PC-3 (cell line): ENCODE data around the gene ANXA9. TPM values are rescaled to one million over a fixed set of nuclear protein-coding genes. Genes with fewer than 3 reads are reported as not detected.

Source experiments
- ATAC-seq: fragments of 200-7000 bp; cut with Tn5 transposase; 2 replicates; pipeline ENCODE4 v1.9.1; 2020; ENCODE audit warnings: mild to moderate bottlenecking, moderate library complexity
- BruUV-seq: library from RNA; stranded (reverse); fragments of 400-500 nt; replicated peaks from 2 replicates; lab custom pipeline; 2021; lab: Mats Ljungman, UMichigan
- CTCF ChIA-PET: fragments of 300-600 bp; sonication (Branson Sonifier 250); formaldehyde crosslinking; loops from one replicate; lab custom pipeline; 2022; ENCODE audit warnings: antibody characterized with exemption; lab: Charles Lee
- POLR2A ChIA-PET: fragments of 300-600 bp; sonication (Branson Sonifier 250); formaldehyde crosslinking; loops from one replicate; lab custom pipeline; 2022; ENCODE audit warnings: antibody characterized with exemption; ENCODE audit not compliant: unreplicated experiment; lab: Charles Lee
- DNase-seq: peaks from one replicate; pipeline ENCODE4 v3.0.0-alpha.2; 2015
- H2AFZ ChIP-seq: fragments of 300-600 bp; sonication (generic); 2 replicates; pipeline ENCODE4 v1.6.0; 2016; ENCODE audit warnings: antibody characterized with exemption, low read length
- H3F3A ChIP-seq: fragments of 300-600 bp; sonication (generic); one replicate; pipeline ENCODE4 v1.6.0; 2017; ENCODE audit warnings: antibody characterized with exemption, low read length, control low read depth, mild to moderate bottlenecking; ENCODE audit not compliant: unreplicated experiment
- H3K27ac ChIP-seq: fragments of 300-600 bp; sonication (generic); 2 replicates; pipeline ENCODE4 v1.5.1; 2016; ENCODE audit warnings: mild to moderate bottlenecking, low read length
- H3K27me3 ChIP-seq: fragments of 300-600 bp; sonication (generic); 2 replicates; pipeline ENCODE4 v1.6.1; 2016; ENCODE audit warnings: low read length, mixed read lengths
- H3K36me3 ChIP-seq: fragments of 300-600 bp; sonication (generic); 2 replicates; pipeline ENCODE4 v1.6.1; 2016; ENCODE audit warnings: low read depth, mixed run types, low read length, mixed read lengths
- H3K4me1 ChIP-seq: fragments of 300-600 bp; sonication (generic); 2 replicates; pipeline ENCODE4 v1.5.1; 2016; ENCODE audit warnings: low read length; ENCODE audit not compliant: insufficient read depth
- H3K4me2 ChIP-seq: fragments of 300-600 bp; sonication (generic); 2 replicates; pipeline ENCODE4 v1.6.0; 2016; ENCODE audit warnings: low read length
- H3K4me3 ChIP-seq: fragments of 300-600 bp; sonication (generic); 2 replicates; pipeline ENCODE4 v1.5.1; 2016; ENCODE audit warnings: mild to moderate bottlenecking, low read length, mixed read lengths
- H3K79me2 ChIP-seq: fragments of 300-600 bp; sonication (generic); 2 replicates; pipeline ENCODE4 v1.6.1; 2017; ENCODE audit warnings: low read length, mixed read lengths
- H3K9ac ChIP-seq: fragments of 300-600 bp; sonication (generic); 2 replicates; pipeline ENCODE4 v1.6.0; 2016; ENCODE audit warnings: mild to moderate bottlenecking, low read length
- H3K9me2 ChIP-seq: fragments of 300-600 bp; sonication (generic); replicated peaks from 2 replicates; pipeline ENCODE4 v1.6.1; 2016; ENCODE audit warnings: mixed run types, low read length, mixed read lengths
- H3K9me3 ChIP-seq: fragments of 300-600 bp; sonication (generic); 2 replicates; pipeline ENCODE4 v1.6.1; 2016; ENCODE audit warnings: low read length, mixed read lengths
- H4K20me1 ChIP-seq: fragments of 300-600 bp; sonication (generic); 2 replicates; pipeline ENCODE4 v1.6.1; 2016; ENCODE audit warnings: low read length, mixed read lengths
- EZH2 ChIP-seq: fragments of 300-600 bp; sonication (generic); IDR thresholded peaks from one replicate; pipeline ENCODE4 v1.6.1; 2017; ENCODE audit warnings: antibody characterized with exemption, mild to moderate bottlenecking, low read length; ENCODE audit not compliant: unreplicated experiment
- EZH2phosphoT487 ChIP-seq: fragments of 300-600 bp; sonication (generic); IDR thresholded peaks from 2 replicates; pipeline ENCODE4 v1.6.1; 2018; ENCODE audit warnings: mild to moderate bottlenecking, antibody characterized with exemption, low read length, borderline replicate concordance
- intact Hi-C: fragments of 100-400 bp; cut with micrococcal nuclease; formaldehyde crosslinking; loops from 2 replicates; pipeline ENCODE4 v1.9.0; 2023
- total RNA-seq: library from RNA; depleted of rRNA; stranded (reverse); fragments of >200 nt; gene quantifications from 2 replicates; pipeline ENCODE4 v1.2.3, GENCODE V29; 2014
- TF ChIP-seq, protein P1 (sequence below): fragments of 300-600 bp; sonication (generic); conservative IDR thresholded peaks from 2 replicates; pipeline ENCODE4 v1.5.1; 2017; ENCODE audit warnings: antibody characterized with exemption, low read depth, mild to moderate bottlenecking, low read length

Gene ANXA9
- total RNA-seq, 1 experiment from 2014 or later, result 0.18 TPM

DNA sequence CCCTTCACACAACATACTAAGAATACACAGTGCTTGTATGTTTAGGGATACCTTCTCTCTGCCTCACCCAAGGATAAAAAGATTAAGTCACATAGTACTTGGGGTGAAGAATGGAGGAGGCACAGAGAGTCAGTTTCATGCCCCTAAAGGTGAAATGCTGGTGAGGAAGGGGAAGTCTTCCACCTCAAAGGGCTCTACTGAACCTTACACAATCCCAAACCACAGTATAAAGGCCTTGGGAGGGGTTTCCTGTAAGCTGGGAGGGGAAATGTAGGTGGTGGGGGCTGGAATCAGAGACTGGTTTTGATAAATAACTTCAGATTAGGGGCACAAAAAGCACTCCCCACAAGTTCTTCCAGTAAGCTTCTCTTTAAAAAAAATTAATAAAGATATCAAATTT is 21.1 kb downstream of the ANXA9 start:
- Histone ChIP-seq H3K36me3 (no peaks in the 10 kb centered on the region), H3K27ac (no peak overlapping the region), H3K79me2 (no peaks in the 10 kb centered on the region), H3K4me1 (peaks cover 41% of the 10 kb centered on the region), H4K20me1 (no peaks in the 10 kb centered on the region), H3K4me2 (no peak overlapping the region), H3K4me3 (no peak overlapping the region), H3F3A (peaks cover 6% of the 10 kb centered on the region), H3K9me3 (no peaks in the 10 kb centered on the region), H3K9ac (no peak overlapping the region), H2AFZ (no peak overlapping the region), H3K9me2 (no peaks in the 10 kb centered on the region), H3K27me3 (no peaks in the 10 kb centered on the region)
- no TSS peak for BruUV-seq
- ChIA-PET CTCF (no interaction called here), POLR2A (no interaction called here)
- intact Hi-C loops, result loop anchor here (10.0 kb wide), 1 partner anchor 378 kb away; the partner anchor contains the start of gene ENSA
- DNase-seq, result no peak
- TF ChIP-seq EZH2, result no peak
- no peak for TF ChIP-seq EZH2phosphoT487
- TF ChIP-seq, protein P1, sequence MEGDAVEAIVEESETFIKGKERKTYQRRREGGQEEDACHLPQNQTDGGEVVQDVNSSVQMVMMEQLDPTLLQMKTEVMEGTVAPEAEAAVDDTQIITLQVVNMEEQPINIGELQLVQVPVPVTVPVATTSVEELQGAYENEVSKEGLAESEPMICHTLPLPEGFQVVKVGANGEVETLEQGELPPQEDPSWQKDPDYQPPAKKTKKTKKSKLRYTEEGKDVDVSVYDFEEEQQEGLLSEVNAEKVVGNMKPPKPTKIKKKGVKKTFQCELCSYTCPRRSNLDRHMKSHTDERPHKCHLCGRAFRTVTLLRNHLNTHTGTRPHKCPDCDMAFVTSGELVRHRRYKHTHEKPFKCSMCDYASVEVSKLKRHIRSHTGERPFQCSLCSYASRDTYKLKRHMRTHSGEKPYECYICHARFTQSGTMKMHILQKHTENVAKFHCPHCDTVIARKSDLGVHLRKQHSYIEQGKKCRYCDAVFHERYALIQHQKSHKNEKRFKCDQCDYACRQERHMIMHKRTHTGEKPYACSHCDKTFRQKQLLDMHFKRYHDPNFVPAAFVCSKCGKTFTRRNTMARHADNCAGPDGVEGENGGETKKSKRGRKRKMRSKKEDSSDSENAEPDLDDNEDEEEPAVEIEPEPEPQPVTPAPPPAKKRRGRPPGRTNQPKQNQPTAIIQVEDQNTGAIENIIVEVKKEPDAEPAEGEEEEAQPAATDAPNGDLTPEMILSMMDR, result no peak
- ATAC-seq, result no peak

DNA sequence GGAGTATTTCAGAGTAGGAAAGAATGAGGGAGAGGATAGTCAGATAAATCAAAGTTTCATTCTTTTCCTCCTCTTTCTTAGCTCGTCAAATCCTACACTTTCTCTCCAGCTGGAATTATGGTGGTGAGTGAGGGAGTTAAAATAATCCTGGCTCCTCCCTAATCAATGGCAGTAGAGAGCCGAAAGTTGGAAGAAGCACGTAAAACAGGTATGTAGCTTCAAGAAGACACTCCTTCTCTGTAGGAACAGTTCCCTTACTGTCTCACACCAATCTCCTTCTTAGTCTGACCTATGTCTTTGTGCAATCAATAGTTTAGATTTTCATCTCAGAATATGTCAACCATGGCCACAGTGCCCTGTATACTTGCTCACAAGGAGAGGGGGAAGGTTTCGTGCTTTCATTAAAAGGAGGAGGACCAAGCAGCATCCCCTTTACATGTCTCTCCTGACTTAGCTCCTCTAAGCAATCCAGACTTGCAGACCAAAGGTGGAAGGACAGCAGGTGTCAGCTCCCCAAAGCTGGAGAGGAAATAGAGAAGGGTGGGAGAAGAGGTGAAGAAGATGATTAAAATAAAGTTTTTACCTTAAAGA is 23.7 kb downstream of the ANXA9 start:
- BruUV-seq, result no TSS peak
- Histone ChIP-seq H3F3A (peaks cover 6% of the 10 kb centered on the region), H3K9ac (peak overlapping the region; percentile 42), H3K9me2 (no peaks in the 10 kb centered on the region), H3K27me3 (no peaks in the 10 kb centered on the region), H3K36me3 (no peaks in the 10 kb centered on the region), H3K4me3 (peak overlapping the region; percentile 62), H2AFZ (peak overlapping the region; percentile 75), H3K4me1 (peaks cover 32% of the 10 kb centered on the region), H3K9me3 (no peaks in the 10 kb centered on the region), H3K79me2 (peaks cover 22% of the 10 kb centered on the region), H3K4me2 (peak overlapping the region; percentile 79), H3K27ac (peak overlapping the region; percentile 82; the same call in 1 of the 2 replicates), H4K20me1 (no peaks in the 10 kb centered on the region)
- ChIA-PET CTCF (interaction anchor here (0.6 to 1.7 kb wide), 4 partner anchors 8 to 446 kb away, joined by 3 to 17 read pairs (median 8); partner anchors contain the start of gene CERS2), POLR2A (interaction anchor here (0.6 to 0.9 kb wide), 3 partner anchors 65 to 459 kb away, joined by 3 to 4 read pairs (median 4); partner anchors contain the start of gene GABPB2)
- intact Hi-C loops, result loop anchor here (1.0 to 10.0 kb wide), 4 partner anchors 27 to 381 kb away; partner anchors contain the start of genes C1orf56, ENSA and GOLPH3L
- TF ChIP-seq EZH2phosphoT487 (no peak), EZH2 (no peak)
- TF ChIP-seq, protein P1, result no peak
- ATAC-seq (no peak), DNase-seq (no peak)
